Stimulated activated effector memory CD8-positive, alpha-beta T cell treated with anti-CD3 and anti-CD28 coated beads, Interleukin-12 subunit alpha, Interleukin-12 subunit beta, amount 100 ng/mL, for 72 hours (primary cell): ENCODE results near the gene HUWE1.
"Not testable (repeated sequence)": the region's sequence is repeated elsewhere in the genome, so short reads cannot be mapped to it uniquely, and the experiment has no call there.

ENCODE experiments used
- ATAC-seq: fragments of 150-1000 bp; cut with Tn5 transposase; 2 replicates; pipeline ENCODE4 v1.10.0; 2021
- DNase-seq, 2 donors: peaks; one replicate each; pipeline ENCODE4 v3.0.0; 2021 to 2022; ENCODE audit warnings: low spot score in 2 of 2
- H3K27ac Mint-ChIP-seq: one replicate; pipeline ENCODE4 v1.8.0; 2022; ENCODE audit warnings: mild to moderate bottlenecking, mixed read lengths
- H3K36me3 Mint-ChIP-seq: one replicate; pipeline ENCODE4 v1.8.0; 2022; ENCODE audit warnings: mild to moderate bottlenecking, mixed read lengths
- H3K4me1 Mint-ChIP-seq: one replicate; pipeline ENCODE4 v1.8.0; 2022; ENCODE audit warnings: mixed read lengths
- H3K4me3 Mint-ChIP-seq: one replicate; pipeline ENCODE4 v1.8.0; 2022; ENCODE audit warnings: mild to moderate bottlenecking, mixed read lengths
- H3K9me3 Mint-ChIP-seq: one replicate; pipeline ENCODE4 v1.8.0; 2022; ENCODE audit warnings: mixed read lengths

HUWE1 gene

DNA sequence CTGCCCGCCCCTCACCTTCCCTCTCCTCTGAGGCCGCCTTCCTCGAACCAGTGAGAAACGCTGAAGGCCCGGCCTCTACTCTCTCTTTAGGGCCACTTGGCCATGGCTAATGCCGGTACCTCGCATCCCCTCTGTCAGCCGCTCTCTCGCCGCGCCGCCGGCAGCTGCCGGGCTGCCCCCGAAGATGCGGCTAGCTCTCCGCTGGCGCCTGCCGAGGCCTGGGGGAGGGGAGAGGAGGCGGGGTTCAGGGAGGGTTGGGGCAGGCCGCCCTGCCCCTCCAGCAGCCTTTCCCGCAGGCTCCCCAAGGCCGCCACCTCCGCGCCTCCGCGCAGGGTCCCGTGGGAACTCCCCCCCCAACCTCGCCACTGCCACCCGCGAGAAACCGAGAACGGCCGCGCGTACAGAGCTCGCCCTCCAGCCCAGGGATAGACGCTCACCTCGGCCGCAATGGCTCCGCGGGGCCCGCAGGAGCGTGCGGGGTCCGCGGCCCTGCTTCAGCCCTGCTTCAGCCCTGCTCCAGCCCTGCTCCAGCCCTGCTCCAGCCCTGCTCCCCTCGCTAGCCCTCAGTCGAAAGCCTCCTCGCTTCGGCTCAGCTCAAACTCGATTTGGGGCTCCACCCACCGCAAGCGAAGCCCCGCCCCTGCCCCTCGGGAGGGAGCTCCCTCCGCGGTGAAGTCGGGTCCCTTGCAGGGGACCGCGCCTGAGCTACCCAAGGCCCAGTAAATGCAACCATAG, at the start of gene HUWE1:
Gene HUWE1 (minus strand): TSS at position 569 of the 735 bp plus-strand sequence. CDS start 32,612 bp downstream, outside the sequence.
- Mint-ChIP-seq H3K4me3 (peak within 1 kb of the TSS; percentile 88), H3K36me3 (peaks cover 57% of the 10 kb centered on the region), H3K4me1 (peaks cover 17% of the 10 kb centered on the region), H3K9me3 (no peaks in the 10 kb centered on the region), H3K27ac (peak within 1 kb of the TSS; percentile 98)
- DNase-seq = peak; percentile 66 to 89
- ATAC-seq = peak; percentile 66

GRCh38 chrX:53732797-53733196, 46.3 kb upstream of the HUWE1 start:
- peaks cover 42% of the 10 kb centered on the region for H3K4me1 Mint-ChIP-seq
- no peak for DNase-seq

DNA sequence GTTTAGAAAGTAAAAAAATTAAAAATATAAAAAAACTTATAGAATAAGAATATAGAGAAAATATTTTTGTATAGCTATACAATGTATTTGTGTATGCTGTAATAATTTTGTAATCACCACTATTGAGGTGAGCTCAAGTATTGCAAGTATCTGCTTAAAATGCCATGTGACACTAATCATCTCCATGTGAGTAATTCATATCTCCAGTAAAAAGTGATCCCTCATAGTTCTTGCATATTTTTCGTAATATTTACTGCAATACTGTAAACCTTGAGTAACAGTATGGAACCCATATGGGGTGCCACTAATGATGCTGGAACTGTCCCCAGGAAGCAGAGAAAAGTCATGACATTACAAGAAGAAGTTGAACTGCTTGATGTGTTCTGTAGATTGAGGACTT, 43.2 kb upstream of the HUWE1 start:
- ATAC-seq (no peak), DNase-seq (no peak)
- peaks cover 11% of the 10 kb centered on the region for H3K36me3 Mint-ChIP-seq
- peak overlapping the region; percentile 48 for H3K27ac Mint-ChIP-seq
- H3K4me3 Mint-ChIP-seq = no peak overlapping the region
- H3K9me3 Mint-ChIP-seq = no peaks in the 10 kb centered on the region
- peaks cover 32% of the 10 kb centered on the region for H3K4me1 Mint-ChIP-seq

More at GRCh38 chrX:53732797-53733196, 46.3 kb upstream of the HUWE1 start:
- Mint-ChIP-seq H3K27ac (peak overlapping the region; percentile 87), H3K9me3 (peaks cover 3% of the 10 kb centered on the region), H3K4me3 (peak overlapping the region; percentile 59), H3K36me3 (peaks cover 24% of the 10 kb centered on the region)
- ATAC-seq = peak; percentile 95

- no peak overlapping the region for H3K4me3 Mint-ChIP-seq
- no peaks in the 10 kb centered on the region for H3K9me3 Mint-ChIP-seq
- H3K4me1 Mint-ChIP-seq = peaks cover 23% of the 10 kb centered on the region
- H3K27ac Mint-ChIP-seq = peak overlapping the region; percentile 74
- peaks cover 11% of the 10 kb centered on the region for H3K36me3 Mint-ChIP-seq
- DNase-seq (no peak), ATAC-seq (no peak)
Observed at GRCh38 chrX:53728506-53728905, 42.0 kb upstream of the HUWE1 start.

GRCh38 chrX:53724872-53725271, 38.4 kb upstream of the HUWE1 start:
- Mint-ChIP-seq H3K9me3 (no peaks in the 10 kb centered on the region), H3K4me3 (no peak overlapping the region), H3K27ac (no peak overlapping the region), H3K36me3 (peaks cover 11% of the 10 kb centered on the region), H3K4me1 (peaks cover 16% of the 10 kb centered on the region)
- DNase-seq (no peak), ATAC-seq (no peak)

GRCh38 chrX:53723381-53723780, 36.9 kb upstream of the HUWE1 start:
- Mint-ChIP-seq H3K27ac (no peak overlapping the region), H3K4me3 (no peak overlapping the region)

GRCh38 chrX:53721610-53722009, 35.1 kb upstream of the HUWE1 start:
- not testable (repeated sequence) for ATAC-seq, H3K27ac Mint-ChIP-seq, H3K9me3 Mint-ChIP-seq, H3K4me3 Mint-ChIP-seq, DNase-seq, H3K36me3 Mint-ChIP-seq
- peaks cover 18% of the 10 kb centered on the region for H3K4me1 Mint-ChIP-seq

More at GRCh38 chrX:53723381-53723780, 36.9 kb upstream of the HUWE1 start:
- H3K9me3 Mint-ChIP-seq = no peaks in the 10 kb centered on the region
- peaks cover 13% of the 10 kb centered on the region for H3K4me1 Mint-ChIP-seq
- no peak for ATAC-seq
- peaks cover 5% of the 10 kb centered on the region for H3K36me3 Mint-ChIP-seq
- DNase-seq = no peak

GRCh38 chrX:53719666-53720065, 33.1 kb upstream of the HUWE1 start:
- not testable (repeated sequence) for H3K9me3 Mint-ChIP-seq, ATAC-seq, DNase-seq
- Mint-ChIP-seq H3K4me3 (peak overlapping the region; percentile 76), H3K36me3 (peaks cover 23% of the 10 kb centered on the region), H3K27ac (peak overlapping the region; percentile 32), H3K4me1 (peaks cover 26% of the 10 kb centered on the region)

DNA sequence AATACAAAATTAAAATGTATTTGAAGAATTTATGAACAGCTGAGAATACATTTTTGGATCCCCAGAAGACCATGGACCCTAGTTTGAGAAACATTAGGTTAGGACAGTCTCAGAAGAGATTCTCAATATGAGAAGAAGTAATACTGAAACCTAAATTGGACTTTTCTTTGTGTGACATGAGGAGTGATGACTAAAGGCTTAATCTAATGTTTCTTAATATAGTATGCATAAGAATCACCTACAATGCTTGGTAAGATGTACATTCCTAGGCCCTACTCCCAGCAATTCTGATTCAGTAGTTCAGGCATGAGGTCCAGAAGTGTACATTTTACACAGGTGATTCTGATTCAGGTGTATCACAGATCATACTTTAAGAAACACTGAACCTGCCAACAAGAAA, 31.6 kb upstream of the HUWE1 start:
- ATAC-seq (no peak), DNase-seq (no peak)
- Mint-ChIP-seq H3K4me1 (peaks cover 35% of the 10 kb centered on the region), H3K4me3 (peak overlapping the region; percentile 76), H3K9me3 (no peaks in the 10 kb centered on the region), H3K27ac (peak overlapping the region; percentile 95), H3K36me3 (peaks cover 39% of the 10 kb centered on the region)

- peak overlapping the region; percentile 77 for H3K4me3 Mint-ChIP-seq
- ATAC-seq (peak; percentile 64), DNase-seq (no peak)
- peak overlapping the region; percentile 98 for H3K27ac Mint-ChIP-seq
- H3K4me1 Mint-ChIP-seq = peaks cover 35% of the 10 kb centered on the region
- no peaks in the 10 kb centered on the region for H3K9me3 Mint-ChIP-seq
- peaks cover 46% of the 10 kb centered on the region for H3K36me3 Mint-ChIP-seq
Observed at GRCh38 chrX:53717205-53717604, 30.7 kb upstream of the HUWE1 start.

DNA sequence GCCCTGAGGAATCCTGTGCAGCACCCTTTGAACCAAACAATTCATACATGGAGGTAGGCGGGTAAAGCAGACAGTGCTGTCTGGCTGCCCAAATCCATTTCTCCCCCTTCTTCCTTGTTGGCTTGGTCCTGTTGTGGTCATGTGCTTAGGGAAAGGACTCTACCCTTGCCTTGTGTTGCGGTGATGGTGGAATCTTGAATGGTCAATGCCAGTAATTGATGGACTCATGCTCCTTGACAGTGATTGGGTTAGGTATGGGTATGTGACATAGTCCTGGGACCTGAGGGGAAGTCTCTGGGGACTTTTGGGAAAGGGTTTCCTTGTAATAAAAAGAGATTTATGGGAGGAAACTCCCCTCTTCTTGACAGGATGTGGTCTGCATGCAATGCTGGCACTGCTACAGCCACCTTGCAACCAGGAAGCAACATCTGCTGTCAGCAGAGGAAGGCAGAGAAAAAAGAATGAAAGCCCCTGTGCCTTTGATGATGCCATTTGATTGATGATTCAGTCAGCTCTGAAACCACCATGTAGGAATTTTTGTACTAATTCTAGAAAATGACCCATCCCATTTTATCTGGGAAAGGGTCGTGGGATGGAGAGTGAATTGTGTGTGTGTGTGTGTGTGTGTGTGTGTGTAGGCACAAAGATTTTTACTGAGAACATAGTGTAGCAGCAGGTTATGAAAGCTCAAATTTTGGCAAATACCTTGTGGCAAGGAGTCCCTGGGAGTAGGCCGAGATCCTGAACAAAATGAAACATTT, 30.0 kb upstream of the HUWE1 start:
- Mint-ChIP-seq H3K27ac (peak overlapping the region; percentile 98), H3K9me3 (no peaks in the 10 kb centered on the region), H3K4me1 (peaks cover 35% of the 10 kb centered on the region), H3K36me3 (peaks cover 53% of the 10 kb centered on the region), H3K4me3 (peak overlapping the region; percentile 77)
- peak in 1 of 2 donors; percentile 76 for DNase-seq
- ATAC-seq = peak; percentile 53

DNA sequence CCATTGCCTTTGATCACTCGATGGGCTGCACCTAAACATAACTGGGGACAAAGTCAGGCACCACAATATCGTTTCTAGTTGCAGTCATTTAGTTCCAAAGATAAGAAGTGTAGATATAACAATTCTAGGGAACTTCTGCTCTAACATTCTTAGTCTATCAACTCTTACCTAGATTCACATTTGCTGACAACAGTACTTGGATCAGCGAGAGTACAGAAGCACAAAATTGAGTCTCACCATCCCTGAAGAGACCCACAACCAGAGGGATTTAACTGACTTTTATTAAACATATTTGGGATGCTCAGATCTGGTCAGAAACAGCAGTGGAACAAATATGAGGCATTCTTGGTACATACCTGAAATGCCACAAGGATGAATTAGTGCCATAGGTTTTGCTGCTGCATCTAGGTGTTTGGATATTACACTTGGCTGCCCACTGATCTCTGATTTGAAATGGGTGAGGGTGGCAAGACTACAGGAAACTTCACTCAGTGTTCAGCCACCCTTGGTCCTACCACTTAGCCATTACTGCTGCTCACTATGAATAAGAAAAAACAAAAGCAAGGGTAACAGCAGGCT, 28.9 kb upstream of the HUWE1 start:
- peaks cover 35% of the 10 kb centered on the region for H3K4me1 Mint-ChIP-seq
- H3K36me3 Mint-ChIP-seq = peaks cover 64% of the 10 kb centered on the region
- no peaks in the 10 kb centered on the region for H3K9me3 Mint-ChIP-seq
- H3K27ac Mint-ChIP-seq = peak overlapping the region; percentile 98
- H3K4me3 Mint-ChIP-seq = peak overlapping the region; percentile 77
- DNase-seq (no peak), ATAC-seq (peak; percentile 29)

GRCh38 chrX:53714580-53715345, 28.2 kb upstream of the HUWE1 start:
- ATAC-seq (peak; percentile 85), DNase-seq (peak; percentile 33 to 78)

DNA sequence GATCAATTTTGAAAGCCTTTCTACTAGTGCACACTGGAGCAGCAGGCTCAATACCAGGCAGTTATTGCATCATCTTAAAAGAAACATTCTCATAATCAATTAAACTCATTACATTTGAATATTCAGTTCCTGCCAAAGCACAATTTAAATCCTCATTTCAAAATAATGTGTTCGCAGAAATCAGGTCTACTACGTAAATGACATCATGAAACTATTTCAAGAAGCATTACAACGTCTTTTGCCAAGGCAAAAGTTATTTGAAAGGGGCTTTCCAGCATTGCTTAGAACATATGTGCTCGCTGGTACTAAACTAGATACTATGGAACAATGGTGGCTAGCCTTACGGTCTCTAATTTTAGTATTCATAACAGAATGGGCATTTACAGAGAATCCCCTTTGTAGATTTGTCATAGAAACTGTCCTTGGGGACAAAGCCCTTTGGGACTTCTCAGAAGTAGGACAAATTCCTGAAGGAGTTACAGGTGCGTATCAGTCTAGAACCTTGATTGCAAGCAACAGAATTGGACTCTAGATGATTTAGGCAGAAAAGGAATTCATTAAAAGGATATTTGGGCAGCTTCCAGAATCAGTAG, 27.6 kb upstream of the HUWE1 start:
- Mint-ChIP-seq H3K4me1 (peaks cover 40% of the 10 kb centered on the region), H3K27ac (peak overlapping the region; percentile 98), H3K4me3 (peak overlapping the region; percentile 77), H3K36me3 (peaks cover 77% of the 10 kb centered on the region), H3K9me3 (no peaks in the 10 kb centered on the region)
- no peak for DNase-seq
- ATAC-seq = peak; percentile 46

More at GRCh38 chrX:53714580-53715345, 28.2 kb upstream of the HUWE1 start:
- H3K4me1 Mint-ChIP-seq = peaks cover 35% of the 10 kb centered on the region
- peak overlapping the region; percentile 77 for H3K4me3 Mint-ChIP-seq
- peak overlapping the region; percentile 98 for H3K27ac Mint-ChIP-seq
- H3K36me3 Mint-ChIP-seq = peaks cover 70% of the 10 kb centered on the region
- no peaks in the 10 kb centered on the region for H3K9me3 Mint-ChIP-seq
